WERI-Rb-1 (cell line): ENCODE data around the gene OR52A1.

ENCODE experiments used
- DNase-seq: peaks from one replicate; pipeline ENCODE4 v3.0.0-alpha.2; 2020
- H3K27ac ChIP-seq: fragments of 250-450 bp; sonication (Bioruptor Pico); 2 replicates; pipeline ENCODE4 v1.5.1; 2020; ENCODE audit warnings: mild to moderate bottlenecking, moderate library complexity
- H3K27me3 ChIP-seq: fragments of 250-450 bp; sonication (Bioruptor Pico); 2 replicates; pipeline ENCODE4 v1.5.1; 2021; ENCODE audit warnings: mild to moderate bottlenecking, low read depth, moderate library complexity; ENCODE audit not compliant: insufficient read depth, severe bottlenecking
- H3K36me3 ChIP-seq: fragments of 250-450 bp; sonication (Bioruptor Pico); 2 replicates; pipeline ENCODE4 v1.5.1; 2020; ENCODE audit warnings: mild to moderate bottlenecking, moderate library complexity
- H3K4me3 ChIP-seq: 2 replicates; pipeline ENCODE4 v1.5.1; 2011; ENCODE audit warnings: low read depth, mild to moderate bottlenecking, control low read depth, low read length
- H3K9me3 ChIP-seq: fragments of 250-450 bp; sonication (Bioruptor Pico); 2 replicates; pipeline ENCODE4 v1.5.1; 2021; ENCODE audit warnings: mild to moderate bottlenecking, moderate library complexity; ENCODE audit not compliant: severe bottlenecking
- TF ChIP-seq, protein P1 (sequence below): IDR thresholded peaks from 2 replicates; pipeline ENCODE4 v1.5.1; 2011; ENCODE audit warnings: low read depth, mild to moderate bottlenecking, control low read depth, inconsistent platforms, low read length

OR52A1 gene

DNA sequence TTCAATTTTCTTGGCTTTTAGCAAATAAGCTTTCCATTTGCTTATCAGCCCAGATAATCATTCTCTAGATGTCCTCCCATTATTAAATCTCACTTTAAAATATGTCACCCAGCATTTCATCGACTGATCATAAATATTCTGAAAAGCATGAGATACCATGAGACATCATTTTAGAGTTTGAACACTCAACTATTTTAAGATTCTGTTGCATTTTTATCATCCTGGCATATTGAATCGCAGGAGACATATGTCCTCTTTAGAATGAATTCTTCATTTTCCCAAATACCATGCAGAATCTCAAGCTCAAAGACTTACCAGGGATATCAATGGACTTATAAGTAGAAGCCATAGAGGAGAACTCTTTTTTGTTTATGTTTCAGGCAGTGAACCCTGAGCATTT, 16.6 kb downstream of the OR52A1 start, which contains the start of gene OR52A5:
OR52A5 (minus strand) TSS at position 361 of the 400 bp plus-strand sequence. CDS start 5,714 bp downstream, outside the sequence.
- TF ChIP-seq, protein P1, sequence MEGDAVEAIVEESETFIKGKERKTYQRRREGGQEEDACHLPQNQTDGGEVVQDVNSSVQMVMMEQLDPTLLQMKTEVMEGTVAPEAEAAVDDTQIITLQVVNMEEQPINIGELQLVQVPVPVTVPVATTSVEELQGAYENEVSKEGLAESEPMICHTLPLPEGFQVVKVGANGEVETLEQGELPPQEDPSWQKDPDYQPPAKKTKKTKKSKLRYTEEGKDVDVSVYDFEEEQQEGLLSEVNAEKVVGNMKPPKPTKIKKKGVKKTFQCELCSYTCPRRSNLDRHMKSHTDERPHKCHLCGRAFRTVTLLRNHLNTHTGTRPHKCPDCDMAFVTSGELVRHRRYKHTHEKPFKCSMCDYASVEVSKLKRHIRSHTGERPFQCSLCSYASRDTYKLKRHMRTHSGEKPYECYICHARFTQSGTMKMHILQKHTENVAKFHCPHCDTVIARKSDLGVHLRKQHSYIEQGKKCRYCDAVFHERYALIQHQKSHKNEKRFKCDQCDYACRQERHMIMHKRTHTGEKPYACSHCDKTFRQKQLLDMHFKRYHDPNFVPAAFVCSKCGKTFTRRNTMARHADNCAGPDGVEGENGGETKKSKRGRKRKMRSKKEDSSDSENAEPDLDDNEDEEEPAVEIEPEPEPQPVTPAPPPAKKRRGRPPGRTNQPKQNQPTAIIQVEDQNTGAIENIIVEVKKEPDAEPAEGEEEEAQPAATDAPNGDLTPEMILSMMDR = no peak
- peaks cover 55% of the 10 kb centered on the region for H3K27me3 ChIP-seq
- H3K9me3 ChIP-seq = no peaks in the 10 kb centered on the region
- no peak within 1 kb of the TSS for H3K4me3 ChIP-seq
- H3K36me3 ChIP-seq = no peaks in the 10 kb centered on the region
- H3K27ac ChIP-seq = no peak within 1 kb of the TSS
- no peak for DNase-seq

DNA sequence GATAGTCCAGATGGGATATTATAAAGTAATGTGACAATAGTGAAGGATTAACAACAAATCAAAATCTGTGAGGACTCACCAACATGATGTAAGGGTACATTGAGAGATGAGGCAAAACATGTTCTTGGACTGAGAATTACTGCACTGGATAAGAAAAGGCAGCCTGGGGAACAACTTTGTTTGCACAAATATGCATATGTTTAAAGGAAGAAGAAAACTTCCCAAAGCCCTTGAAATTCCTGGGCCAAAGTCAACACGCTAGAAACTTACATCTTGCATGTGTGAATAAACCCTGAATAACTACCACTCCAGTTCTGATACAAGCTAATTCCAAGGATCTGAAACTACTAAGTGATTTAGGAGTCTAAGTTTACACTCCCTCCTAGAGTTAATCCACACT, 17.5 kb downstream of the OR52A1 start:
- TF ChIP-seq, protein P1 = no peak
- no peak overlapping the region for H3K4me3 ChIP-seq
- DNase-seq = no peak

DNA sequence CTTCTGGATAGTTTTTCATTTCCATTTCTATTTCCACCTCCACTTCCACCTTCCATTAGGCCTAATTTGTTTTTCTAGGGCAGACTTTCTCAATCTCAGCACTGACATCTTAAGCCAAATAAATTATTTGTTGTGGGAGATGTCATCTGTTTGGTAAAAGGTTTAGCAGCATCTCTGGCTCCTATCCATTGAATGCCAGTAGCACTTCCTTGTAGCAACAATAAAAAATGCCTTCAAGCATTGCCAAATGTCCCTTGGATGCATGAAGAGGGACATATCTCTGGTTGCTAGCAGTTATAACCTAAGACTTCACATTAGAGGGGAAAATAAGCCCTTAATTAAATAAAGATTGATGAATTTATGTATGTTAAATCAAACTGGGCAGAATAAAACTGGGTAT, 18.3 kb downstream of the OR52A1 start:
- peaks cover 46% of the 10 kb centered on the region for H3K27me3 ChIP-seq
- TF ChIP-seq, protein P1 = no peak
- H3K36me3 ChIP-seq = no peaks in the 10 kb centered on the region
- H3K27ac ChIP-seq = no peak overlapping the region
- no peak overlapping the region for H3K4me3 ChIP-seq
- no peak for DNase-seq
- no peaks in the 10 kb centered on the region for H3K9me3 ChIP-seq

More for the DNA sequence above, 17.5 kb downstream of the OR52A1 start:
- Histone ChIP-seq H3K27ac (no peak overlapping the region), H3K9me3 (no peaks in the 10 kb centered on the region), H3K36me3 (no peaks in the 10 kb centered on the region), H3K27me3 (peaks cover 48% of the 10 kb centered on the region)

DNA sequence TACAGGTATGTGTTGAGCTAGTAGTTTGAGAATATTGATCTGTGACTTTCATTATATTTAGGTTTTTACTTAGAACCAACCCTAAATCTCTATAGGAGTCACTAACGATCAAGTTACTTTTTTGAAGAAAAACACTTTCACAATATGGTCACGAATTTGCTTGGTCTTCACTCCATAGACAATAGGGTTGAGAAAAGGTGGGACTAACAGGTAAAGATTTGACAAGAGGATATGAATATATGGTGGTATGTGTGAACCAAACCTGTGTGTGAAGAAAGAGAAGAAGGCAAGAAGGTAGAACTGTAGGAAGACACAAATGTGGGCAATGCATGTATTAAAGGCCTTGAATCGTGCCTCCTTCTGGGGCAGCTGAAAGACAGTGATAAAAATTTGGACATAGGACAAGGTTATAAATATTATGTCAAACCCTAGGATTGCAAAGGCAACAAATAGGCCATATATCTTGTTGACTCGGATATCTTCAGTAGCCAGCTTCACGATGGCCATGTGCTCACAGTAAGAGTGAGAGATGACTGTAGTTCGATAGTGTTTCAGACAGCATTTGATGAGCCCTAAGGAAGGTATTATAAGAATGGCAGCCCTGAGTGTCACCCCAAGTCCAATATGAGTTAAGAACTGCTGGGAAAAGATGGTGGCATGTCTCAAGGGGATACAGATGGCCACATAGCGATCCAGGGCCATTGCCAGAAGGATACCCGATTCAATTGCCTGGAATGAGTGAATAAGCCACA, 22.8 kb downstream of the OR52A1 start:
- DNase-seq = no peak
- H3K36me3 ChIP-seq = no peaks in the 10 kb centered on the region
- TF ChIP-seq, protein P1 = no peak
- H3K27ac ChIP-seq = no peak overlapping the region
- H3K4me3 ChIP-seq = no peak overlapping the region
- peaks cover 43% of the 10 kb centered on the region for H3K27me3 ChIP-seq
- no peaks in the 10 kb centered on the region for H3K9me3 ChIP-seq

DNA sequence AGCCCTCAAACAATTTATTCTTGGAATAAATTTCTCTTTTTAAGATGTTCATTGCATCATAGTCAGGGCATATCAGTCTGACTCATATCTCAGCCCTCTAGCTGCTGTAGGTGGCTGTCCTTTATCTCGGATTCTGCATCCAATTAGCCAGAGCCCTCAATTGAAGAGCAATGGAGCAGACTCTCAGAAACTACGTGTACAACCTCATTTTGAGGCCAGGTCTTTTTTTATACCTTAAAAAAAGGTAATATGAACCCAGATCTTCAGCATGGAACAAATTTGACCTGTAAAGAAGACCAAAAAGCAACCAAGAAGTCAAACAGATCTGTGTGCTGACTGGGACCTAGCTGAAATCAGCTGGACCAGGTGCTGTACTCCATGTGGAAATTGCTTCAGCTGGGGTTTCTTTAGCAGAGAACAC, 25.1 kb downstream of the OR52A1 start:
- no peak overlapping the region for H3K4me3 ChIP-seq
- TF ChIP-seq, protein P1 = no peak
- no peaks in the 10 kb centered on the region for H3K36me3 ChIP-seq
- H3K27me3 ChIP-seq = peaks cover 32% of the 10 kb centered on the region
- H3K27ac ChIP-seq = no peak overlapping the region
- no peak for DNase-seq
- no peaks in the 10 kb centered on the region for H3K9me3 ChIP-seq
